Caco-2 (cell line): Measurements from ENCODE around the gene IGFL3. TPM values are rescaled to one million over a fixed set of nuclear protein-coding genes. Genes with fewer than 3 reads are reported as not detected.
"Not testable (repeated sequence)": the region's sequence is repeated elsewhere in the genome, so short reads cannot be mapped to it uniquely, and the experiment has no call there.

Experiments
- BruUV-seq: library from RNA; stranded (reverse); fragments of 400-500 nt; replicated peaks from 2 replicates; lab custom pipeline; 2021; lab: Mats Ljungman, UMichigan
- CTCF ChIA-PET: fragments of 300-600 bp; sonication (Branson Sonifier 250); formaldehyde crosslinking; loops from one replicate; lab custom pipeline; 2022; ENCODE audit warnings: antibody characterized with exemption; lab: Charles Lee
- POLR2A ChIA-PET: fragments of 300-600 bp; sonication (Branson Sonifier 250); formaldehyde crosslinking; loops from one replicate; lab custom pipeline; 2022; ENCODE audit warnings: antibody characterized with exemption; lab: Charles Lee
- DNase-seq, 2 experiments: peaks; one replicate each; pipeline versions ENCODE4 v3.0.0 to v3.0.0-alpha.2; 2020 to 2022
- H3K27me3 ChIP-seq: replicated peaks from 2 replicates; pipeline ENCODE4 v1.6.0; 2011; ENCODE audit warnings: low read length; ENCODE audit not compliant: control insufficient read depth, insufficient read depth
- H3K36me3 ChIP-seq: 2 replicates; pipeline ENCODE4 v1.5.1; 2011; ENCODE audit warnings: low read length; ENCODE audit not compliant: control insufficient read depth, insufficient read depth
- H3K4me1 ChIP-seq: fragments of 250-450 bp; sonication (Bioruptor Pico); 2 replicates; pipeline ENCODE4 v1.5.1; 2020; ENCODE audit warnings: mild to moderate bottlenecking
- H3K4me3 ChIP-seq: 2 replicates; pipeline ENCODE4 v1.5.1; 2011; ENCODE audit warnings: low read depth, mild to moderate bottlenecking, control low read depth, low read length
- H3K9me3 ChIP-seq: fragments of 250-450 bp; sonication (Bioruptor Pico); 2 replicates; pipeline ENCODE4 v1.5.1; 2020; ENCODE audit warnings: mild to moderate bottlenecking, moderate library complexity
- H3K27ac Mint-ChIP-seq: one replicate; pipeline ENCODE4 v1.8.0; 2022; ENCODE audit warnings: mixed read lengths; ENCODE audit not compliant: unreplicated experiment
- H3K27me3 Mint-ChIP-seq: one replicate; pipeline ENCODE4 v1.8.0; 2022; ENCODE audit warnings: mixed read lengths; ENCODE audit not compliant: insufficient read depth, unreplicated experiment
- H3K36me3 Mint-ChIP-seq: one replicate; pipeline ENCODE4 v1.8.0; 2022; ENCODE audit warnings: mild to moderate bottlenecking, mixed read lengths; ENCODE audit not compliant: insufficient read depth, unreplicated experiment
- H3K4me1 Mint-ChIP-seq: one replicate; pipeline ENCODE4 v1.8.0; 2022; ENCODE audit warnings: low read depth, mixed read lengths; ENCODE audit not compliant: unreplicated experiment
- H3K4me3 Mint-ChIP-seq: one replicate; pipeline ENCODE4 v1.8.0; 2022; ENCODE audit warnings: mild to moderate bottlenecking, moderate library complexity, mixed read lengths; ENCODE audit not compliant: unreplicated experiment
- H3K9me3 Mint-ChIP-seq: one replicate; pipeline ENCODE4 v1.8.0; 2022; ENCODE audit warnings: mixed read lengths; ENCODE audit not compliant: unreplicated experiment
- CTCF ChIP-seq, 2 experiments: fragments of 200-600 bp in 1 of 2; IDR thresholded peaks; 1 replicate in 1 of 2; 2 replicates in 1 of 2; pipeline versions ENCODE4 v1.5.1 to v1.8.0; 2011 to 2022; ENCODE audit warnings: antibody characterized with exemption in 1 of 2, control low read depth in 1 of 2, inconsistent platforms in 1 of 2, low read depth in 1 of 2, low read length in 1 of 2, mild to moderate bottlenecking in 1 of 2, moderate library complexity in 1 of 2; ENCODE audit not compliant: insufficient read depth in 1 of 2, severe bottlenecking in 1 of 2, unreplicated experiment in 1 of 2
- intact Hi-C: fragments of 100-400 bp; cut with micrococcal nuclease; formaldehyde crosslinking; loops from one replicate; pipeline ENCODE4 v1.10.0; 2022; ENCODE audit not compliant: unreplicated experiment
- total RNA-seq: library from RNA; stranded (reverse); gene quantifications from 2 replicates; pipeline ENCODE4 v1.2.3, GENCODE V29; 2022

IGFL3 gene
- total RNA-seq, 1 experiment from 2014 or later, result not detected

GRCh38 chr19:46107371-46107770, 17.1 kb downstream of the IGFL3 start:
- Mint-ChIP-seq H3K4me1 (no peaks in the 10 kb centered on the region), H3K27ac (no peak overlapping the region), H3K27me3 (no peaks in the 10 kb centered on the region), H3K4me3 (no peak overlapping the region), H3K9me3 (no peaks in the 10 kb centered on the region), H3K36me3 (peaks cover 4% of the 10 kb centered on the region)
- Histone ChIP-seq H3K4me1 (0 out of 2 replicates have a peak, but pooled peaks cover 4% of the 10 kb centered on the region), H3K27me3 (no peaks in the 10 kb centered on the region), H3K9me3 (peaks cover 19% of the 10 kb centered on the region), H3K4me3 (no peak overlapping the region), H3K36me3 (no peaks in the 10 kb centered on the region)
- no TSS peak for BruUV-seq
- POLR2A ChIA-PET, result no interaction called here
- CTCF ChIA-PET, result no interaction called here
- TF ChIP-seq CTCF (IDR thresholded peaks at IDR 0.05; ENCODE audit: insufficient read depth in 1 of 2, low read depth in 1 of 2, low read length in 1 of 2, severe bottlenecking in 1 of 2, unreplicated experiment in 1 of 2), result no peak
- no peak for DNase-seq
- intact Hi-C loops, result no loop called here

GRCh38 chr19:46102333-46102732, 22.2 kb downstream of the IGFL3 start:
- H3K27me3 ChIP-seq, POLR2A ChIA-PET, BruUV-seq, H3K4me3 Mint-ChIP-seq, H3K4me1 Mint-ChIP-seq, H3K27me3 Mint-ChIP-seq, intact Hi-C loops, DNase-seq, H3K4me3 ChIP-seq, H3K36me3 ChIP-seq, CTCF ChIA-PET, H3K27ac Mint-ChIP-seq, H3K36me3 Mint-ChIP-seq, H3K9me3 Mint-ChIP-seq: not testable (repeated sequence)
- peaks cover 13% of the 10 kb centered on the region for H3K9me3 ChIP-seq
- peaks cover 17% of the 10 kb centered on the region for H3K4me1 ChIP-seq

GRCh38 chr19:46101293-46101692, 23.2 kb downstream of the IGFL3 start:
- Histone ChIP-seq H3K27me3 (no peaks in the 10 kb centered on the region), H3K4me3 (no peak overlapping the region), H3K36me3 (no peaks in the 10 kb centered on the region), H3K9me3 (peaks cover 17% of the 10 kb centered on the region), H3K4me1 (peaks cover 17% of the 10 kb centered on the region)
- Mint-ChIP-seq H3K27me3 (no peaks in the 10 kb centered on the region), H3K36me3 (no peaks in the 10 kb centered on the region), H3K4me1 (peaks cover 9% of the 10 kb centered on the region), H3K9me3 (peaks cover 11% of the 10 kb centered on the region), H3K4me3 (no peak overlapping the region), H3K27ac (no peak overlapping the region)
- TF ChIP-seq CTCF (IDR thresholded peaks at IDR 0.05; ENCODE audit: insufficient read depth in 1 of 2, low read depth in 1 of 2, low read length in 1 of 2, severe bottlenecking in 1 of 2, unreplicated experiment in 1 of 2), result no peak
- intact Hi-C loops, result no loop called here
- CTCF ChIA-PET, result no interaction called here
- BruUV-seq, result no TSS peak
- no peak for DNase-seq
- POLR2A ChIA-PET, result no interaction called here

- CTCF ChIA-PET, result no interaction called here
- POLR2A ChIA-PET, result no interaction called here
- Mint-ChIP-seq H3K4me1 (peaks cover 9% of the 10 kb centered on the region), H3K27me3 (no peaks in the 10 kb centered on the region), H3K27ac (no peak overlapping the region), H3K9me3 (peaks cover 11% of the 10 kb centered on the region), H3K4me3 (no peak overlapping the region), H3K36me3 (no peaks in the 10 kb centered on the region)
- Histone ChIP-seq H3K27me3 (no peaks in the 10 kb centered on the region), H3K4me1 (peaks cover 17% of the 10 kb centered on the region), H3K4me3 (no peak overlapping the region), H3K9me3 (peaks cover 11% of the 10 kb centered on the region), H3K36me3 (no peaks in the 10 kb centered on the region)
- BruUV-seq, result no TSS peak
- no peak for TF ChIP-seq CTCF (IDR thresholded peaks at IDR 0.05; ENCODE audit: insufficient read depth in 1 of 2, low read depth in 1 of 2, low read length in 1 of 2, severe bottlenecking in 1 of 2, unreplicated experiment in 1 of 2)
- intact Hi-C loops, result no loop called here
- no peak for DNase-seq
These were observed 24.1 kb downstream of the IGFL3 start for GRCh38 chr19:46100344-46100743.
